ENCODE measurements around the gene CPA2.

The CPA2 gene

GRCh38 chr7:130256704-130257103 is 10.0 kb upstream of the CPA2 start:
- no peak for DNase-seq

- no peak for DNase-seq
Observed at GRCh38 chr7:130258494-130259078, 8.1 kb upstream of the CPA2 start.

- no peak for DNase-seq
Observed at GRCh38 chr7:130262448-130262847, 4.2 kb upstream of the CPA2 start.

- no peak for DNase-seq
Observed at GRCh38 chr7:130263130-130263529, 3.5 kb upstream of the CPA2 start.

GRCh38 chr7:130266961-130267321 is 278 bp downstream of the CPA2 start:
- no peak for DNase-seq

- no peak for DNase-seq
Observed at GRCh38 chr7:130268463-130269317, 2.0 kb downstream of the CPA2 start.

GRCh38 chr7:130269318-130269694 is 2.6 kb downstream of the CPA2 start:
- no peak for DNase-seq

GRCh38 chr7:130270947-130271800 is 4.5 kb downstream of the CPA2 start:
- no peak for DNase-seq

- no peak for DNase-seq
Observed at GRCh38 chr7:130272381-130273080, 5.9 kb downstream of the CPA2 start.

GRCh38 chr7:130273081-130273932 is 6.6 kb downstream of the CPA2 start:
- DNase-seq: no peak

GRCh38 chr7:130273933-130274255 is 7.2 kb downstream of the CPA2 start:
- no peak for DNase-seq

GRCh38 chr7:130274296-130274695 is 7.6 kb downstream of the CPA2 start:
- DNase-seq: no peak

GRCh38 chr7:130274983-130275591 is 8.4 kb downstream of the CPA2 start:
- DNase-seq: no peak

GRCh38 chr7:130275826-130276297 is 9.2 kb downstream of the CPA2 start:
- no peak for DNase-seq

- DNase-seq: no peak
Observed at GRCh38 chr7:130276796-130277762, 10.4 kb downstream of the CPA2 start.

GRCh38 chr7:130277763-130278643 is 11.3 kb downstream of the CPA2 start:
- no peak for DNase-seq

- no peak for DNase-seq
Observed at GRCh38 chr7:130278860-130279259, 12.2 kb downstream of the CPA2 start.

GRCh38 chr7:130279286-130279685 is 12.6 kb downstream of the CPA2 start:
- no peak for DNase-seq

GRCh38 chr7:130279906-130280305 is 13.2 kb downstream of the CPA2 start:
- DNase-seq: no peak

Data from activated CD8-positive, alpha-beta memory T cell treated with anti-CD3 and anti-CD28 coated beads, Interleukin-2, amount 50 U/mL, for 4 hours (primary cell).